Left colon (tissue), 2 donors: ENCODE results near the gene USP17L15. TPM values are rescaled to one million over a fixed set of nuclear protein-coding genes. Genes with fewer than 3 reads are reported as not detected.
"Not testable (repeated sequence)": the region's sequence is repeated elsewhere in the genome, so short reads cannot be mapped to it uniquely, and the experiment has no call there.

ENCODE experiments used
- ATAC-seq: fragments of 200-7000 bp; cut with Tn5 transposase; one replicate; pipeline ENCODE4 v1.9.1; 2020; ENCODE audit warnings: mild to moderate bottlenecking, moderate library complexity
- DNase-seq, 2 donors: peaks; one replicate each; pipeline ENCODE4 v3.0.0-alpha.2; 2020
- intact Hi-C, 2 donors: fragments of 100-400 bp; cut with DNase I in 1 of 2; cut with micrococcal nuclease in 1 of 2; formaldehyde crosslinking; loops; one replicate each; pipeline versions ENCODE4 v1.11.2 to v1.14.0; 2022; cut with DNase I, micrococcal nuclease
- long read RNA-seq: library from polyadenylated mRNA; unstranded; transcript quantifications from one replicate; pipeline ENCODE4 v2.0.0, GENCODE V29; 2021
- total RNA-seq, 2 donors: library from RNA; stranded (reverse); fragmentation: NEBNext Ultra II Directional; extraction: Animal tissue kit (Norgen Biotek cat#: 25700); gene quantifications; one replicate each; pipeline ENCODE4 v1.2.1, GENCODE V29; 2021
- donor health status: DM: no; HTN: no; CAD: no.
- donor health status: DM: yes; HTN: yes; CAD: no.

USP17L15 gene
- total RNA-seq: not detected
- long read RNA-seq: 0 reads

DNA sequence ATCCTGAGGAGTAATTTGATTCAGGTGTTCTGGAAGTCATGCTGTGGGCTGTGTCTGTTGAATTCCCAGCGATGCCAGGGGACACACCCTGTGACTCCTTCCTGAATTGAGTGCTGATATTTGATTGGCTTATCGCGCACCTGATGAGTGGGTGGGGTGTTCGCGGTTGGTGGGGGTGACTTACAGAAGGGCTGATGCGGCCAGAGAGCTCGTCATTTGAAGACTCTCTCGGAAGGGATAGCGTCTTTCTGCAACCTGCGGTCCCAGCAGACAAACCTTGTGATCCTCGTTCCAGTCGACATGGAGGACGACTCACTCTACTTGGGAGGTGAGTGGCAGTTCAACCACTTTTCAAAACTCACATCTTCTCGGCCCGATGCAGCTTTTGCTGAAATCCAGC, at the start of gene USP17L15:
Gene USP17L15 (plus strand): TSS at position 301 of the 400 bp plus-strand sequence. CDS start 0 bp downstream, at position 301.
- ATAC-seq, intact Hi-C loops, DNase-seq: not testable (repeated sequence)

GRCh38 chr4:9210357-9210756, 23.8 kb upstream of the USP17L15 start, which contains the start of gene USP17L10:
TSS of gene USP17L10 (plus strand) at chr4:9210657. CDS start at chr4:9210657, 0 bp downstream.
- ATAC-seq, intact Hi-C loops, DNase-seq: not testable (repeated sequence)

- ATAC-seq, intact Hi-C loops: not testable (repeated sequence)
- DNase-seq: peak; percentile 1 to 5
These were observed 19.5 kb upstream of the USP17L15 start for GRCh38 chr4:9214701-9215100.

DNA sequence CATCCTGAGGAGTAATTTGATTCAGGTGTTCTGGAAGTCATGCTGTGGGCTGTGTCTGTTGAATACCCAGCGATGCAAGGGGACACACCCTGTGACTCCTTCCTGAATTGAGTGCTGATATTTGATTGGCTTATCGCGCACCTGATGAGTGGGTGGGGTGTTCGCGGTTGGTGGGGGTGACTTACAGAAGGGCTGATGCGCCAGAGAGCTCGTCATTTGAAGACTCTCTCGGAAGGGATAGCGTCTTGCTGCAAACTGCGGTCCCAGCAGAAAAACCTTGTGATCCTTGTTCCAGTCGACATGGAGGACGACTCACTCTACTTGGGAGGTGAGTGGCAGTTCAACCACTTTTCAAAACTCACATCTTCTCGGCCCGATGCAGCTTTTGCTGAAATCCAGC, 19.1 kb upstream of the USP17L15 start, which contains the start of gene USP17L11:
Gene USP17L11 (plus strand): TSS at position 301 of the 400 bp plus-strand sequence. CDS start 0 bp downstream, at position 301.
- DNase-seq, intact Hi-C loops, ATAC-seq: not testable (repeated sequence)

GRCh38 chr4:9219852-9220251, 14.3 kb upstream of the USP17L15 start, which contains the start of gene USP17L12:
TSS of gene USP17L12 (plus strand) at chr4:9220152. CDS start at chr4:9220152, 0 bp downstream.
- ATAC-seq, DNase-seq, intact Hi-C loops: not testable (repeated sequence)

- DNase-seq, ATAC-seq, intact Hi-C loops: not testable (repeated sequence)
These were observed 9.6 kb upstream of the USP17L15 start, which contains the start of gene USP17L13 for GRCh38 chr4:9224596-9224995. TSS of gene USP17L13 (plus strand) at chr4:9224896. CDS start at chr4:9224896, 0 bp downstream.

DNA sequence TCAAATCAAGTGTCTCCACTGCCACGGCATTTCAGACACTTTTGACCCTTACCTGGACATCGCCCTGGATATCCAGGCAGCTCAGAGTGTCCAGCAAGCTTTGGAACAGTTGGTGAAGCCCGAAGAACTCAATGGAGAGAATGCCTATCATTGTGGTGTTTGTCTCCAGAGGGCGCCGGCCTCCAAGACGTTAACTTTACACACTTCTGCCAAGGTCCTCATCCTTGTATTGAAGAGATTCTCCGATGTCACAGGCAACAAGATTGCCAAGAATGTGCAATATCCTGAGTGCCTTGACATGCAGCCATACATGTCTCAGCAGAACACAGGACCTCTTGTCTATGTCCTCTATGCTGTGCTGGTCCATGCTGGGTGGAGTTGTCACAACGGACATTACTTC, 3.9 kb upstream of the USP17L15 start:
- DNase-seq, ATAC-seq, intact Hi-C loops: not testable (repeated sequence)

GRCh38 chr4:9238461-9238860, 4.3 kb downstream of the USP17L15 start:
- ATAC-seq, intact Hi-C loops: not testable (repeated sequence)
- DNase-seq: peak; percentile 0 to 8

DNA sequence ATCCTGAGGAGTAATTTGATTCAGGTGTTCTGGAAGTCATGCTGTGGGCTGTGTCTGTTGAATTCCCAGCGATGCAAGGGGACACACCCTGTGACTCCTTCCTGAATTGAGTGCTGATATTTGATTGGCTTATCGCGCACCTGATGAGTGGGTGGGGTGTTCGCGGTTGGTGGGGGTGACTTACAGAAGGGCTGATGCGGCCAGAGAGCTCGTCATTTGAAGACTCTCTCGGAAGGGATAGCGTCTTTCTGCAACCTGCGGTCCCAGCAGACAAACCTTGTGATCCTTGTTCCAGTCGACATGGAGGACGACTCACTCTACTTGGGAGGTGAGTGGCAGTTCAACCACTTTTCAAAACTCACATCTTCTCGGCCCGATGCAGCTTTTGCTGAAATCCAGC, 9.4 kb downstream of the USP17L15 start, which contains the start of gene USP17L17:
Gene USP17L17 (plus strand): TSS at position 301 of the 400 bp plus-strand sequence. CDS start 0 bp downstream, at position 301.
- intact Hi-C loops, ATAC-seq, DNase-seq: not testable (repeated sequence)

GRCh38 chr4:9247953-9248680, 13.9 kb downstream of the USP17L15 start, which contains the start of gene USP17L18:
TSS of gene USP17L18 (plus strand) at chr4:9248630. CDS start at chr4:9248630, 0 bp downstream.
- intact Hi-C loops, ATAC-seq: not testable (repeated sequence)
- peak in 1 of 2 donors; percentile 24 for DNase-seq

- DNase-seq, intact Hi-C loops: not testable (repeated sequence)
These were observed 18.9 kb downstream of the USP17L15 start, which contains the start of gene USP17L19 for GRCh38 chr4:9253078-9253477. TSS of gene USP17L19 (plus strand) at chr4:9253378. CDS start at chr4:9253378, 0 bp downstream.

GRCh38 chr4:9257824-9258223, 23.6 kb downstream of the USP17L15 start, which contains the start of gene USP17L20:
TSS of gene USP17L20 (plus strand) at chr4:9258124. CDS start at chr4:9258124, 0 bp downstream.
- ATAC-seq, intact Hi-C loops, DNase-seq: not testable (repeated sequence)

More at GRCh38 chr4:9253078-9253477, 18.9 kb downstream of the USP17L15 start, which contains the start of gene USP17L19:
- ATAC-seq: not testable (repeated sequence)

DNA sequence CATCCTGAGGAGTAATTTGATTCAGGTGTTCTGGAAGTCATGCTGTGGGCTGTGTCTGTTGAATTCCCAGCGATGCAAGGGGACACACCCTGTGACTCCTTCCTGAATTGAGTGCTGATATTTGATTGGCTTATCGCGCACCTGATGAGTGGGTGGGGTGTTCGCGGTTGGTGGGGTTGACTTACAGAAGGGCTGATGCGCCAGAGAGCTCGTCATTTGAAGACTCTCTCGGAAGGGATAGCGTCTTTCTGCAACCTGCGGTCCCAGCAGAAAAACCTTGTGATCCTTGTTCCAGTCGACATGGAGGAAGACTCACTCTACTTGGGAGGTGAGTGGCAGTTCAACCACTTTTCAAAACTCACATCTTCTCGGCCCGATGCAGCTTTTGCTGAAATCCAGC, 28.4 kb downstream of the USP17L15 start, which contains the start of gene USP17L21:
Gene USP17L21 (plus strand): TSS at position 301 of the 400 bp plus-strand sequence. CDS start 0 bp downstream, at position 301.
- DNase-seq, intact Hi-C loops, ATAC-seq: not testable (repeated sequence)

- ATAC-seq, DNase-seq, intact Hi-C loops: not testable (repeated sequence)
These were observed 33.1 kb downstream of the USP17L15 start, which contains the start of gene USP17L22 for GRCh38 chr4:9267319-9267718. TSS of gene USP17L22 (plus strand) at chr4:9267619. CDS start at chr4:9267619, 0 bp downstream.

DNA sequence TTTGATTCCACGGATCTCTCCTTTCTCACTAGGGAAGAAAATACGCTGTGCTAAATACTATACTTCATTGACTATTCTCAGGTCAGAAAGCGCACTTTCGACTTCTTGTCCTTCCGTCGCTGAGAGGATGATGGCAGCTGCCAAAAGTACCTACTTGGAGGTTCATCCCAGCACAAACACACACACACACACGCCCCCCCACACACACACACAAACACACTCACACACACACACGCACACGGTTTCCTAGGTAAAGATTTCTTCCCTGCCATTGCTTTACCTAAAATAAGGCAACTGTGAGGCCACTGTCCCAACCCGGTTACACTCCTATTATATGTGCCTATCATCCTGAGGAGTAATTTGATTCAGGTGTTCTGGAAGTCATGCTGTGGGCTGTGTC, 37.5 kb downstream of the USP17L15 start:
- intact Hi-C loops, ATAC-seq: not testable (repeated sequence)
- DNase-seq: peak in 1 of 2 donors; percentile 52
